ENCODE measurements around the gene ZNF276.
"Not testable (repeated sequence)": the region's sequence is repeated elsewhere in the genome, so short reads cannot be mapped to it uniquely, and the experiment has no call there.

The ZNF276 gene

DNA sequence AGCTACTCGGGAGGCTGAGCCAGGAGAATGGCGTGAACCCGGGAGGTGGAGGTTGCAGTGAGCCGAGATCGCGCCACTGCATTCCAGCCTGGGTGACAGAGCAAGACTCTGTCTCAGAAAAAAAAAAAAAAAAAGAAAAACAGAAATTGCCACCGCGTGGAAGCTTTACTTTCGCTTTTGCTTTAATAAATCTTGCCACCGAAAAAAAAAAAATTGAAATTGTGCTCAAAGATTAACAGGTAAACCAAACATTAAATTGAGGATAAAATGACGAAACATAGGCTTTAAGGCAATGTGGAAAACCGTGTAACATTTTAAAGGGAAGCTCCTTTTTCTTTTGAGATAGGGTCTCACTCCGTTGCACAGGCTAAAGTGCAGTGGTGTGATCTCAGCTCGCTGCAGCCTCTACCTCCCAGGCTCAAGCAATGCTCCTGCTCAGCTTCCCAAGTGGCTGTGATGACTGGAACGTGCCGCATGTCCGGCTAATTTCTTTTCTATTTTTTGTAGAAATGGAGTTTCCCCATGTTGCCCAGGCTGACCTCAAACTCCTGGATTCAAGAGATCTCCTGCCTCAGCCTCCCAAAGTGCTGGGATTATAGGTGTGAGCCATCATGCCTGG lies 40.1 kb downstream of the ZNF276 start:
- no peak overlapping the region for H3K27ac ChIP-seq (ENCODE audit: low read length)
- no peak overlapping the region for H3K4me3 ChIP-seq (ENCODE audit: low read length)

DNA sequence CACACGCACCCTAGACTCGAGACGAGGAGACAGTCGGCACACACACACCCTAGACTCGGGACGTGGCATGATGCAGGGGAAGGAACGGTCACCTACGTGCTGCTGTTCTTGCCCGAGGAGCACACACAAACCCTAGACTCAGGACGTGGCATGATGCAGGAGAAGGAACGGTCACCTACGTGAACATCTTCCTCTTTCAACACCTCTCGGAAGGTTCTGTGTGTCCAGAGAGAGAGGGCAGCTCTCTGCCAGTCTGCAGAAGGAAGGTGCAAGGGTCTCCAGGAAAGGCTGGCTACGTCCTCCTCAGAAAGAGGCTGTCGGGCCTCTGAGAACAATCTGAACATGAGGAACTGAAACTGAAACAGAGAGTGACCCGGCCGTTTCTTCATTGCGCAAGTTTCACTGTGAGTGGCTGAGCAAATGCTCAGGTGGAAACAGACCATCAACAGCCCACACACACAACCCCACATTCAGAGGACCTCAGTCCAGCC lies 43.4 kb downstream of the ZNF276 start:
- H3K36me3 ChIP-seq (ENCODE audit: control insufficient read depth, insufficient read depth, low read length): peaks cover 40% of the 10 kb centered on the region
- no peaks in the 10 kb centered on the region for H3K27me3 ChIP-seq (ENCODE audit: control insufficient read depth, insufficient read depth, low read length)
- no peak for DNase-seq (ENCODE audit: low read depth, low spot score)
- H3K4me3 ChIP-seq (ENCODE audit: low read length): no peak overlapping the region
- no peak overlapping the region for H3K27ac ChIP-seq (ENCODE audit: low read length)
- H3K4me1 ChIP-seq (ENCODE audit: control insufficient read depth, insufficient read depth, low read length): no peaks in the 10 kb centered on the region; the same call in 1 of the 2 replicates
- WGBS (ENCODE audit: insufficient coverage, insufficient read length): no CpG with 5 or more reads among the region's 18 CpGs
- no peaks in the 10 kb centered on the region for H3K9me3 ChIP-seq (ENCODE audit: control insufficient read depth, insufficient read depth, low read length)

More for the DNA sequence above, 40.1 kb downstream of the ZNF276 start:
- DNase-seq (ENCODE audit: low read depth, low spot score): no peak
- no peaks in the 10 kb centered on the region for H3K9me3 ChIP-seq (ENCODE audit: control insufficient read depth, insufficient read depth, low read length)
- no CpG with 5 or more reads among the region's 17 CpGs for WGBS (ENCODE audit: insufficient coverage, insufficient read length)
- peaks cover 43% of the 10 kb centered on the region for H3K36me3 ChIP-seq (ENCODE audit: control insufficient read depth, insufficient read depth, low read length)
- H3K4me1 ChIP-seq (ENCODE audit: control insufficient read depth, insufficient read depth, low read length): no peaks in the 10 kb centered on the region; the same call in 1 of the 2 replicates
- no peaks in the 10 kb centered on the region for H3K27me3 ChIP-seq (ENCODE audit: control insufficient read depth, insufficient read depth, low read length)

DNA sequence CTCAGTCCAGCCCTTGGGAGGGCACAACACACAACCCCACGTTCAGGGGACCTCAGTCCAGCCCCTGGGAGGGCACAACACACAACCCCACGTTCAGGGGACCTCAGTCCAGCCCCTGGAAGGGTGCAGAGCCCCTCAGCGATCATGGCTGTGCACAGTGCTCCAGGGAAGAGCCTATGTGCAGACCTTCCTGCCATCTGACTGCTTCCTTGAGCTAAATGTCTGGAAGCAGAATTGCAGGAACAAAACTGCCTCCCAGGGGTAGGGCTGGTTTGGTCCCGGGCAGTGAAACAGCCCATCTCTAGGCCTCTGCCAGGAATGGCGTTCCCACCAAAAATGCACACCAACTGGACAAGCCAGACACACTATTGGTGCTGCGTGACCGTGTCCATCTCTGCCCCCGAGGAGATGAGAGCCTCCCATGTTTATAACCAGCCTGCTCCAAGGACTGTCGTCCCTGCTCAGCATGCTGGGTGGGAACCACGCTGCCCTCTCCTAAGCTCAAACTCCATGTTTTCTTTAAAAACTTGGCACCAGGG lies 44.0 kb downstream of the ZNF276 start:
- no CpG with 5 or more reads among the region's 10 CpGs for whole genome bisulfite sequencing (ENCODE audit: insufficient coverage, insufficient read length)
- Histone ChIP-seq H3K9me3 (ENCODE audit: control insufficient read depth, insufficient read depth, low read length) (no peaks in the 10 kb centered on the region), H3K36me3 (ENCODE audit: control insufficient read depth, insufficient read depth, low read length) (peaks cover 42% of the 10 kb centered on the region), H3K4me1 (ENCODE audit: control insufficient read depth, insufficient read depth, low read length) (no peaks in the 10 kb centered on the region; the same call in 1 of the 2 replicates), H3K4me3 (ENCODE audit: low read length) (no peak overlapping the region), H3K27me3 (ENCODE audit: control insufficient read depth, insufficient read depth, low read length) (no peaks in the 10 kb centered on the region), H3K27ac (ENCODE audit: low read length) (no peak overlapping the region)
- no peak for DNase-seq (ENCODE audit: low read depth, low spot score)

DNA sequence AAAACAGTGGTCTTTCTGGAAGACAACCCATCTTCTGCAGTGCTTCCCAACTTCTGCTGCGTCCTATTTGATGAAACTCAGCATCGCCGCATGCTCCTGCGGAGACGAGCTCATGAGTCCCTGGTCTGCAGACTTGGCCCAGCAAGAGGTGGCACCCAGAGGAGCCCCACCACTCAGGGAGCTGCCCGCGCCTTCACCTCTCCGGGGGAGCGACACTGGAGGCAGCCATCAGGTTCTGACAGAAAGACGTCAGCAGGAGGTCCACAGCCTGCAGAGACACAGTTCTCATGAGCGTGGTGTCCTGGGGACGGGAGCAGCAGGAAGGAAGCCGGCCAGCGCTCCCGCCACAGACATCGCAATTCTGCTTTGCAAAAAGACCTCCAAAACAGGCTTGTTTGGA lies 49.0 kb downstream of the ZNF276 start:
- H3K9me3 ChIP-seq (ENCODE audit: control insufficient read depth, insufficient read depth, low read length): no peaks in the 10 kb centered on the region
- H3K4me3 ChIP-seq (ENCODE audit: low read length): no peak overlapping the region
- DNase-seq (ENCODE audit: low read depth, low spot score): no peak
- no peak overlapping the region for H3K27ac ChIP-seq (ENCODE audit: low read length)
- WGBS (ENCODE audit: insufficient coverage, insufficient read length): no CpG with 5 or more reads among the region's 16 CpGs
- no peaks in the 10 kb centered on the region for H3K27me3 ChIP-seq (ENCODE audit: control insufficient read depth, insufficient read depth, low read length)
- H3K36me3 ChIP-seq (ENCODE audit: control insufficient read depth, insufficient read depth, low read length): peaks cover 53% of the 10 kb centered on the region
- H3K4me1 ChIP-seq (ENCODE audit: control insufficient read depth, insufficient read depth, low read length): no peaks in the 10 kb centered on the region; the same call in 1 of the 2 replicates

DNA sequence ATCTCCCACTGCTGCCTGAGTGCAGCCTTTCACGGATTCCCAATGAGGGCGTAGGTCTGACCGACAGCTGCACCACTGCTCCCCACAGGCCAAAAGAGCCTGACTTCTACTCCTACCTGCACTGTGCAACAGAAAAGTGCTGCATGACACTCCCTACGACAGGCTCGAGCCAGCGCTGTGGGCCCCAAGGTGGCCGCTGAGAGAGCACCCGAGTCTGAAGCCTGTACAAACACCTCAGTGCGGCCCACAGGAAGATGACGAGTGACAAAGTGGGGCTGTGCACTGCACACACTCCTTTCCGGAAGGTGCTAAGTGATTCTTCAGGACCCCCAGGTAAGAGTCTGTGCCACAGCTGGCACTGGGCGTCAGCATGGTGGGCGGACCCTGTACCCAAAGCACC lies 53.9 kb downstream of the ZNF276 start:
- no peaks in the 10 kb centered on the region for H3K9me3 ChIP-seq (ENCODE audit: control insufficient read depth, insufficient read depth, low read length)
- H3K4me3 ChIP-seq (ENCODE audit: low read length): no peak overlapping the region
- DNase-seq (ENCODE audit: low read depth, low spot score): no peak
- WGBS (ENCODE audit: insufficient coverage, insufficient read length): no CpG with 5 or more reads among the region's 13 CpGs
- no peaks in the 10 kb centered on the region for H3K4me1 ChIP-seq (ENCODE audit: control insufficient read depth, insufficient read depth, low read length)
- H3K27me3 ChIP-seq (ENCODE audit: control insufficient read depth, insufficient read depth, low read length): no peaks in the 10 kb centered on the region
- H3K27ac ChIP-seq (ENCODE audit: low read length): no peak overlapping the region
- H3K36me3 ChIP-seq (ENCODE audit: control insufficient read depth, insufficient read depth, low read length): peaks cover 45% of the 10 kb centered on the region

DNA sequence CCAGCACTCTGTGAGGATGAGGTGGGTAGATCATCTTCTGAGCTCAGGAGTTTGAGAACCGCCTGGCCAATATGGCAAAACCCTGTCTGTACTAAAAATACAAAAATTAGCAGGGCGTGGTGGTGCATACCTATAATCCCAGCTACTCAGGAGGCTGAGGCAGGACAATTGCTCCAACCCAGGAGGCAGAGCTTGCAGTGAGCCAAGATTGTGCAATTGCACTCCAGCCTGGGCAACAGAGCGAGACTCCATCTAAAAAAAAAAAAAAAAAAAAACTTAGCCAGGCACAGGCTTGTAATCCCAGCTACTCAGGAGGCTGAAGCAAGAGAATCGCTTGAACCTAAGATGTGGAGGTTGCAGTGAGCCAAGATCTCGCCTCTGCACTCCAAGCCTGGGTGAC lies 56.9 kb downstream of the ZNF276 start:
- H3K9me3 ChIP-seq (ENCODE audit: control insufficient read depth, insufficient read depth, low read length); DNase-seq (ENCODE audit: low read depth, low spot score); H3K4me3 ChIP-seq (ENCODE audit: low read length); H3K27ac ChIP-seq (ENCODE audit: low read length); H3K27me3 ChIP-seq (ENCODE audit: control insufficient read depth, insufficient read depth, low read length); H3K4me1 ChIP-seq (ENCODE audit: control insufficient read depth, insufficient read depth, low read length): not testable (repeated sequence)
- peaks cover 35% of the 10 kb centered on the region for H3K36me3 ChIP-seq (ENCODE audit: control insufficient read depth, insufficient read depth, low read length)
- no CpG with 5 or more reads among the region's 5 CpGs for WGBS (ENCODE audit: insufficient coverage, insufficient read length)

DNA sequence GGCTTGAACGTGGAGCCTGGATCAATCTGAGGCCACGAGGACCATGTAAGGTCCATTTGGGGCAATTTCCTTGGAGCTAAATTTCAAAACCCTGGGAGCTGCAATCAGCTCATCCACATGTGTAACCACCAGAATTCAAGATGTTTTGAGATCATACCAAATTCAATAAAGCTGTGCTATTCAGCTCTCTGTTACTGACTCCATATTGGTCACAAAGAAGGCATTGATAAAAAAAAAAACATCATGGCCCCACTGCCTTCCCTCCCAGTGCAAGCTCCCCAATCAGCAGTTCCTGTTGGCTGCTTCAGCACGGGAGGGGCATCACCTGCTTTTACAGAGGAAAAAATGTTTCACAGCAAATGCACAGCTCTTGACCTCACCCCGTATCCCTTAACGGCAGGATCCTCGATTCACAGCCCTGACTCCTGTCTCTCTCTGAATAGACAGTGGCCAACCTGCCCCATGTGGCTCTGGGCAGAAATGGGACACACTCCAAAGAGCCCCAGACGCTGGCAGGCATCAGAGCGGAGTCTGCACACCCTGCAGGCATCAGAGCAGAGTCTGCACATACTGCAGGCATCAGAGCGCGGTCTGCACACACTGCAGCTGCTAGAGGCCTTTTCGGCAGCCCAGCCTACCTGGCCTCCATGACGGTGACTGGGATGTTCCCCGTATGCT lies 58.0 kb downstream of the ZNF276 start:
- H3K4me1 ChIP-seq (ENCODE audit: control insufficient read depth, insufficient read depth, low read length): no peaks in the 10 kb centered on the region
- H3K27ac ChIP-seq (ENCODE audit: low read length): no peak overlapping the region
- H3K9me3 ChIP-seq (ENCODE audit: control insufficient read depth, insufficient read depth, low read length): no peaks in the 10 kb centered on the region
- no peaks in the 10 kb centered on the region for H3K27me3 ChIP-seq (ENCODE audit: control insufficient read depth, insufficient read depth, low read length)
- no peak for DNase-seq (ENCODE audit: low read depth, low spot score)
- H3K4me3 ChIP-seq (ENCODE audit: low read length): no peak overlapping the region
- peaks cover 32% of the 10 kb centered on the region for H3K36me3 ChIP-seq (ENCODE audit: control insufficient read depth, insufficient read depth, low read length)
- WGBS (ENCODE audit: insufficient coverage, insufficient read length): no CpG with 5 or more reads among the region's 13 CpGs

DNA sequence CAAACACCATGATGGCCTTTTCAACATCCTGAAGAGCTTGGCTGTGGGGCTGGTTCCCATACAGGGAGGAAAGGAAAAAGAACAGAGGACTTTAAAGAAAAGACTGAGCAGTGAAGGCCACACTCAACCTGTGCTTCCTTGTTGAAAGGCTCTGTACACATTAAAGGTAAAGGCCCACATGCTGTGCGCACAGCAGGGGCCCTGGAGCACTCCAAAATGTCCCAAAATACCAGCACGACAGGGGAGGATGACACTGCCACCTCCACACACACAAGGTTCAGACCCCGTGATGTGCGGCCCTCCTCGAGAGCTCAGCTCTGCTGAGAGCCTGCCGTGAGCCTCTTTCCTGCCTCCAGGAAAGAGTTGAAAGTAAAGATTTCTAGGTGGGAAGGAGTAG lies 58.6 kb downstream of the ZNF276 start:
- Histone ChIP-seq H3K27ac (ENCODE audit: low read length) (no peak overlapping the region), H3K4me1 (ENCODE audit: control insufficient read depth, insufficient read depth, low read length) (no peaks in the 10 kb centered on the region), H3K4me3 (ENCODE audit: low read length) (no peak overlapping the region), H3K27me3 (ENCODE audit: control insufficient read depth, insufficient read depth, low read length) (no peaks in the 10 kb centered on the region), H3K36me3 (ENCODE audit: control insufficient read depth, insufficient read depth, low read length) (peaks cover 35% of the 10 kb centered on the region), H3K9me3 (ENCODE audit: control insufficient read depth, insufficient read depth, low read length) (no peaks in the 10 kb centered on the region)
- WGBS (ENCODE audit: insufficient coverage, insufficient read length): no CpG with 5 or more reads among the region's 6 CpGs
- no peak for DNase-seq (ENCODE audit: low read depth, low spot score)

DNA sequence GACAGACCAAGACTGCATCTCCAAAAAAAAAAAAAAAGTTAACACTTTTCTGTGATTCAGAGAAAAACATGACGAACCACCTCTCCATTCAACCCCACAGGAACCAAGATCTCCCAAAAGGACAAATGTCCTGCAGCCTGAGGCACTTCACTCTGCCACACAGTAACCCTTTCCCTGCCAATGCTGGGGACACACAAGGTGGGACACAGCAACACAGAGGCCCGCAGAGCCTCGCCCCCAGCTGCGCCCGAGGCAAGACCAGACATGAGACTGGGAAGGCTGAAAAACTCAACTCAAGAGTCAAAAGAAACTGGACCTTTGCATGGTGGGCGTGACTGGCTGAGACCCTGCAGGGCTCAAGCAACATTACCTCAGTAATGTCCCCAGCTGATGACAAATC lies 61.2 kb downstream of the ZNF276 start:
- Histone ChIP-seq H3K4me3 (ENCODE audit: low read length) (no peak overlapping the region), H3K27ac (ENCODE audit: low read length) (no peak overlapping the region), H3K27me3 (ENCODE audit: control insufficient read depth, insufficient read depth, low read length) (no peaks in the 10 kb centered on the region), H3K4me1 (ENCODE audit: control insufficient read depth, insufficient read depth, low read length) (no peaks in the 10 kb centered on the region), H3K36me3 (ENCODE audit: control insufficient read depth, insufficient read depth, low read length) (peaks cover 35% of the 10 kb centered on the region), H3K9me3 (ENCODE audit: control insufficient read depth, insufficient read depth, low read length) (no peaks in the 10 kb centered on the region; the same call in 1 of the 2 replicates)
- DNase-seq (ENCODE audit: low read depth, low spot score): no peak
- no CpG with 5 or more reads among the region's 6 CpGs for WGBS (ENCODE audit: insufficient coverage, insufficient read length)

DNA sequence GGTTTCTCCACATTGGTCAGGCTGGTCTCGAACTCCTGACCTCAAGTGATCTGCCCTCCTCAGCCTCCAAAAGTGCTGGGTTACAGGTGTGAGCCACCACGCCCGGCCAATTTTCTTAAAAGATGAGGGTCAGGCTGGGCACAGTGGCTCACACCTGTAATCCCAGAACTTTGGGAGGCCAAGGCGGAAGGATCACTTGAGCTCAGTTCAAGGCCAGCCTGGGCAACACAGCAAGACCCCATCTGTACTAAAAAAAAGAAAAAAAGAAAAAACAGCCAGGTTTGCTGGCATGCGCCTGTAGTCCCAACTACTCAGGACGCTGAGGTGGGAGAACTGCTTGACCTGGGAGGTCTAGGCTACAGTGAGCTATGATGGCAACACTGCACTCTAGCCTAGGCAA lies 62.6 kb downstream of the ZNF276 start:
- not testable (repeated sequence) for H3K27me3 ChIP-seq (ENCODE audit: control insufficient read depth, insufficient read depth, low read length); H3K4me1 ChIP-seq (ENCODE audit: control insufficient read depth, insufficient read depth, low read length); H3K9me3 ChIP-seq (ENCODE audit: control insufficient read depth, insufficient read depth, low read length); H3K27ac ChIP-seq (ENCODE audit: low read length); DNase-seq (ENCODE audit: low read depth, low spot score); H3K4me3 ChIP-seq (ENCODE audit: low read length)
- H3K36me3 ChIP-seq (ENCODE audit: control insufficient read depth, insufficient read depth, low read length): peaks cover 33% of the 10 kb centered on the region
- WGBS (ENCODE audit: insufficient coverage, insufficient read length): no CpG with 5 or more reads among the region's 6 CpGs

All from iPS DF 6.9 (cell line).